Measurements from ENCODE around the gene DOCK1. TPM values are rescaled to one million over a fixed set of nuclear protein-coding genes. Genes with fewer than 3 reads are reported as not detected.

DOCK1 gene
- total RNA-seq, 2 donors from 2014 or later = 46.4 to 49.0 TPM

DNA sequence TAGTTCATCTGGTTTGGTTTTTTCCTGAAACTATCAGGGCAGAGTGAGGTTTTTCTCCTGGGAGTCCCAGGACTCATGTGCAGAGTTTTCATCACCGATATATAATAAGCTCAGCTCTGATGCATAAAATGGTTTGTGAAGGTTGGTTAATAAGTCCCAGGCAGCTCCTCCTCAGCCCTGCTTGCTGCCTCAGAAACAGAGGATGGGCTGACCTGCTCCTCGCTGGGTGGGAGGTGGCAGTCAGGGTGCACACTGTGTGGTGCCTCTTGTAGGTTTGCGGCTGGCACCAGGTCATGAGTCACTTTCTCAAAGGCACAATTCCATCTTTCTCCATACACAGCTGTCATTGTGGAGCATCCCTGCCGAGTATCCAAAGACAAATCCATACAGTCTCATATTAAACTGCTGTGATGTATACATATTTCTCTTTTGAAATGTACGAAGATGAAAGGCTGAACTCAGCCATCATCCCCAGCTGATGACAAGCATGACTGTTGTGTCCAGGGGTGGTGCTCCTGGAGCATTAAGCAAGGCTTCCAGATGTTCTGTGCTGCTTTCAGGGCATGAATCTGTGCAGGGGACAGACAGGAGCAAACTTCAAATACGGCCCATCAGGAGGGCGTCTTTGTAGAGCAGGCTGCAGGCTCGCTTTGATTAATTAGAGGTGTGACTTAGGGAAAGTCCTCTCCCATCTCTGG lies 518.1 kb downstream of the DOCK1 start:
- Histone ChIP-seq H3K36me3 (no peaks in the 10 kb centered on the region), H3K4me1 (no peaks in the 10 kb centered on the region), H3K9me3 (no peaks in the 10 kb centered on the region), H3K4me3 (no peak overlapping the region), H3K27me3 (no peaks in the 10 kb centered on the region), H3K27ac (no peak overlapping the region), H3K9ac (ENCODE audit: low read depth in 2 of 2, low read length in 2 of 2) (no peak overlapping the region)
- intact Hi-C loops (cut with DNase I) = no loop called here
- no peak for TF ChIP-seq CTCF (IDR thresholded peaks at IDR 0.05)
- DNase-seq = no peak

- no peak for TF ChIP-seq CTCF (IDR thresholded peaks at IDR 0.05)
- no peak for DNase-seq
- Histone ChIP-seq H3K4me3 (no peak overlapping the region), H3K27me3 (no peaks in the 10 kb centered on the region), H3K27ac (no peak overlapping the region), H3K36me3 (no peaks in the 10 kb centered on the region), H3K4me1 (no peaks in the 10 kb centered on the region), H3K9me3 (no peaks in the 10 kb centered on the region), H3K9ac (ENCODE audit: low read depth in 2 of 2, low read length in 2 of 2) (no peak overlapping the region)
- intact Hi-C loops (cut with DNase I) = no loop called here
Observed at GRCh38 chr10:127424594-127425264, 519.5 kb downstream of the DOCK1 start.

DNA sequence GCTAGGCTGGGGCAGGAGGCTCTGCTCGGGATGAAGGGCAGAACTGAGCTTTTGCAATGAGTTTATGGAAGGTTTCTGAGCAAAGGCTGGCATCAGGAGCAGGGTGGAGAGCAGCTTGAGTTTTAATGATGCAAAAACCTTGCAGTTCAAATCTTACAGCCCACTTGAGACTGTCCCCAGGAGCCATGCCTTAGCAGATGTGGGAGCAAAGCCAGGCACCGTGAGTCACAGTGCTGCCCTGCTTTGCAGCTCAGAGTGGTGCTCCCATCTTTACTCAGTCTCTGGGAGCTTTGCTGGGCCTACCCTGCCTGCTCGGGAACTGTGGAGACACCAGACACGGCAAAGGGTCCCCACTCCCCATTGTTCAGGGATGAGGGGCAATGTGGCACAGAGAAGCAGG lies 521.5 kb downstream of the DOCK1 start:
- no peaks in the 10 kb centered on the region for H3K36me3 ChIP-seq
- intact Hi-C loops (cut with DNase I) = no loop called here

DNA sequence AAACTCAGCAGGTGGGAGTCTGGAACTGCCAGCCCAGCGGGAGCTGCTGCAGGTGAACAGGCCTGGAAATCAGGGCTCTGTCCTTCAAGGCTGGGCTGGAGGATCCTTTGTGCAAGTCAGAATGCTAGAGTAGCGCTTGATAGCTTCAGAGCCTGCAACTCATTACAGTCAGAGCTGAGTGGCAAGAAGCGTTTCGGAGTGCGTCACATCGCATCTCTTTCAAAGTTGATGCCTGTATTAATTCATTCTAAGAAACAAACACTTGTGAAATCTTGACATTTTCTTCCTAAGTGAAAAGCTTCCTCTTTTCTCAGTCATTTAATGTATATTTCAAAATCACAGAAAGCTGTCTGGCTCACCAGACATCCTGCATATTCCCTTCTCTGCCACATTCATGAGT lies 522.7 kb downstream of the DOCK1 start:
- H3K27ac ChIP-seq = no peak overlapping the region
- no peaks in the 10 kb centered on the region for H3K4me1 ChIP-seq
- no peaks in the 10 kb centered on the region for H3K36me3 ChIP-seq
- TF ChIP-seq CTCF (IDR thresholded peaks at IDR 0.05) = no peak
- no peak overlapping the region for H3K4me3 ChIP-seq
- intact Hi-C loops (cut with DNase I) = no loop called here
- DNase-seq = no peak
- H3K27me3 ChIP-seq = no peaks in the 10 kb centered on the region
- no peaks in the 10 kb centered on the region for H3K9me3 ChIP-seq
- H3K9ac ChIP-seq (ENCODE audit: low read depth in 2 of 2, low read length in 2 of 2) = no peak overlapping the region

More for the DNA sequence above, 521.5 kb downstream of the DOCK1 start:
- Histone ChIP-seq H3K27ac (no peak overlapping the region), H3K4me3 (no peak overlapping the region), H3K9me3 (no peaks in the 10 kb centered on the region), H3K27me3 (no peaks in the 10 kb centered on the region), H3K9ac (ENCODE audit: low read depth in 2 of 2, low read length in 2 of 2) (no peak overlapping the region), H3K4me1 (no peaks in the 10 kb centered on the region)
- no peak for TF ChIP-seq CTCF (IDR thresholded peaks at IDR 0.05)
- DNase-seq = no peak

DNA sequence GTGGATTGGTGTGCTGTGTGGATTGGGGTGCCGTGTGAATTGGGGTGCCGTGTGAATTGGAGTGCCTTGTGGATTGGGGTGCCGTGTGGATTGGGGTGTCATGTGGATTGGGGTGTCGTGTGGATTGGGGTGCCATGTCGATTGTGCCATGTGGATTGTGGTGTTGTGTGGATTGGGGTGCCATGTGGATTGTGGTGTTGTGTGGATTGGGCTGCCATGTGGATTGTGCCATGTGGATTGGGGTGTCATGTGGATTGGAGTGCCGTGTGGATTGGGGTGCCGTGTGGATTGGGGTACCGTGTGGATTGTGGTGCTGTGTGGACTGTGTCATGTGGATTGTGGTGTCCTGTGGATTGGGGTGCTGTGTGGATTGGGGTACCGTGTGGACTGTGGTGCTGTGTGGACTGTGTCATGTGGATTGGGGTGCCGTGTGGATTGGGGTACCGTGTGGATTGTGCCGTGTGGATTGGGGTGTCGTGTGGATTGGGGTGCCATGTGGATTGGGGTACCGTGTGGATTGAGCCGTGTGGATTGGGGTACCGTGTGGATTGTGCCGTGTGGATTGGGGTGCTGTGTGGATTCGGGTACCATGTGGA lies 523.3 kb downstream of the DOCK1 start:
- H3K4me3 ChIP-seq = no peak overlapping the region
- H3K9ac ChIP-seq (ENCODE audit: low read depth in 2 of 2, low read length in 2 of 2) = no peak overlapping the region
- H3K36me3 ChIP-seq = no peaks in the 10 kb centered on the region
- no peak for TF ChIP-seq CTCF (IDR thresholded peaks at IDR 0.05)
- intact Hi-C loops (cut with DNase I) = no loop called here
- DNase-seq = no peak
- no peaks in the 10 kb centered on the region for H3K27me3 ChIP-seq
- H3K27ac ChIP-seq = no peak overlapping the region
- H3K9me3 ChIP-seq = no peaks in the 10 kb centered on the region
- H3K4me1 ChIP-seq = no peaks in the 10 kb centered on the region

Measured in colonic mucosa (tissue), 4 donors.